ENCODE data around the gene CEACAM7.
"Not testable (repeated sequence)": the region's sequence is repeated elsewhere in the genome, so short reads cannot be mapped to it uniquely, and the experiment has no call there.

The CEACAM7 gene

GRCh38 chr19:41714598-41714997 is 26.5 kb upstream of the CEACAM7 start:
- no peaks in the 10 kb centered on the region for H3K36me3 ChIP-seq (ENCODE audit: insufficient read depth, insufficient read length, low read length)
- no peaks in the 10 kb centered on the region for H3K4me1 ChIP-seq (ENCODE audit: insufficient read depth, insufficient read length)
- TF ChIP-seq YY1 (IDR thresholded peaks at IDR 0.05; ENCODE audit: insufficient read depth, insufficient read length) (no peak), SUZ12 (IDR thresholded peaks at IDR 0.05; ENCODE audit: extremely low read depth, insufficient read depth, insufficient read length) (no peak), ZNF274 (IDR thresholded peaks at IDR 0.05; ENCODE audit: low read depth, low read length) (no peak)
- H3K9me3 ChIP-seq (ENCODE audit: insufficient read depth, low read length) = no peaks in the 10 kb centered on the region
- peaks cover 98% of the 10 kb centered on the region for H3K27me3 ChIP-seq (ENCODE audit: insufficient read depth, insufficient read length)
- H3K9ac ChIP-seq (ENCODE audit: insufficient read length, low read depth) = no peak overlapping the region
- no peak for DNase-seq (ENCODE audit: low read depth, low spot score)
- H3K4me3 ChIP-seq (ENCODE audit: insufficient read length, low read depth) = no peak overlapping the region

GRCh38 chr19:41711376-41712261 is 23.5 kb upstream of the CEACAM7 start:
- Histone ChIP-seq H3K4me1 (ENCODE audit: insufficient read depth, insufficient read length) (peaks cover 2% of the 10 kb centered on the region), H3K36me3 (ENCODE audit: insufficient read depth, insufficient read length, low read length) (no peaks in the 10 kb centered on the region), H3K4me3 (ENCODE audit: insufficient read length, low read depth) (no peak overlapping the region), H3K9ac (ENCODE audit: insufficient read length, low read depth) (no peak overlapping the region), H3K27me3 (ENCODE audit: insufficient read depth, insufficient read length) (peaks cover 92% of the 10 kb centered on the region), H3K9me3 (ENCODE audit: insufficient read depth, low read length) (peaks cover 5% of the 10 kb centered on the region; the same call in 1 of the 2 replicates)
- no peak for TF ChIP-seq YY1 (IDR thresholded peaks at IDR 0.05; ENCODE audit: insufficient read depth, insufficient read length)
- no peak for TF ChIP-seq SUZ12 (IDR thresholded peaks at IDR 0.05; ENCODE audit: extremely low read depth, insufficient read depth, insufficient read length)
- TF ChIP-seq ZNF274 (IDR thresholded peaks at IDR 0.05; ENCODE audit: low read depth, low read length) = no peak
- no peak for DNase-seq (ENCODE audit: low read depth, low spot score)

GRCh38 chr19:41709951-41710645 is 22.0 kb upstream of the CEACAM7 start:
- TF ChIP-seq ZNF274 (IDR thresholded peaks at IDR 0.05; ENCODE audit: low read depth, low read length) = no peak
- no peak for TF ChIP-seq SUZ12 (IDR thresholded peaks at IDR 0.05; ENCODE audit: extremely low read depth, insufficient read depth, insufficient read length)
- no peak for TF ChIP-seq YY1 (IDR thresholded peaks at IDR 0.05; ENCODE audit: insufficient read depth, insufficient read length)
- H3K36me3 ChIP-seq (ENCODE audit: insufficient read depth, insufficient read length, low read length) = no peaks in the 10 kb centered on the region
- peaks cover 5% of the 10 kb centered on the region; the same call in 1 of the 2 replicates for H3K9me3 ChIP-seq (ENCODE audit: insufficient read depth, low read length)
- H3K4me3 ChIP-seq (ENCODE audit: insufficient read length, low read depth) = no peak overlapping the region
- H3K9ac ChIP-seq (ENCODE audit: insufficient read length, low read depth) = no peak overlapping the region
- H3K4me1 ChIP-seq (ENCODE audit: insufficient read depth, insufficient read length) = peaks cover 2% of the 10 kb centered on the region
- peaks cover 92% of the 10 kb centered on the region for H3K27me3 ChIP-seq (ENCODE audit: insufficient read depth, insufficient read length)
- DNase-seq (ENCODE audit: low read depth, low spot score) = no peak

GRCh38 chr19:41709516-41709915 is 21.4 kb upstream of the CEACAM7 start:
- not testable (repeated sequence) for DNase-seq (ENCODE audit: low read depth, low spot score); H3K36me3 ChIP-seq (ENCODE audit: insufficient read depth, insufficient read length, low read length)

GRCh38 chr19:41708481-41708880 is 20.4 kb upstream of the CEACAM7 start, which contains the start of gene CEACAM5:
TSS of gene CEACAM5 (plus strand) at chr19:41708626. CDS start at chr19:41708732, 106 bp downstream.
- Histone ChIP-seq H3K36me3 (ENCODE audit: insufficient read depth, insufficient read length, low read length) (no peaks in the 10 kb centered on the region), H3K9me3 (ENCODE audit: insufficient read depth, low read length) (peaks cover 5% of the 10 kb centered on the region; the same call in 1 of the 2 replicates), H3K9ac (ENCODE audit: insufficient read length, low read depth) (no peak within 1 kb of the TSS), H3K27me3 (ENCODE audit: insufficient read depth, insufficient read length) (peaks cover 92% of the 10 kb centered on the region), H3K4me3 (ENCODE audit: insufficient read length, low read depth) (no peak within 1 kb of the TSS), H3K4me1 (ENCODE audit: insufficient read depth, insufficient read length) (peaks cover 2% of the 10 kb centered on the region)
- DNase-seq (ENCODE audit: low read depth, low spot score) = no peak
- TF ChIP-seq YY1 (IDR thresholded peaks at IDR 0.05; ENCODE audit: insufficient read depth, insufficient read length) = no peak
- no peak for TF ChIP-seq ZNF274 (IDR thresholded peaks at IDR 0.05; ENCODE audit: low read depth, low read length)
- no peak for TF ChIP-seq SUZ12 (IDR thresholded peaks at IDR 0.05; ENCODE audit: extremely low read depth, insufficient read depth, insufficient read length)

More at GRCh38 chr19:41709516-41709915, 21.4 kb upstream of the CEACAM7 start:
- H3K9me3 ChIP-seq (ENCODE audit: insufficient read depth, low read length); H3K9ac ChIP-seq (ENCODE audit: insufficient read length, low read depth); H3K4me3 ChIP-seq (ENCODE audit: insufficient read length, low read depth); H3K4me1 ChIP-seq (ENCODE audit: insufficient read depth, insufficient read length): not testable (repeated sequence)
- H3K27me3 ChIP-seq (ENCODE audit: insufficient read depth, insufficient read length) = peaks cover 90% of the 10 kb centered on the region

GRCh38 chr19:41707871-41708371 is 19.9 kb upstream of the CEACAM7 start:
- Histone ChIP-seq H3K4me3 (ENCODE audit: insufficient read length, low read depth) (no peak overlapping the region), H3K27me3 (ENCODE audit: insufficient read depth, insufficient read length) (peaks cover 88% of the 10 kb centered on the region), H3K9me3 (ENCODE audit: insufficient read depth, low read length) (peaks cover 5% of the 10 kb centered on the region; the same call in 1 of the 2 replicates), H3K36me3 (ENCODE audit: insufficient read depth, insufficient read length, low read length) (no peaks in the 10 kb centered on the region), H3K4me1 (ENCODE audit: insufficient read depth, insufficient read length) (peaks cover 2% of the 10 kb centered on the region), H3K9ac (ENCODE audit: insufficient read length, low read depth) (no peak overlapping the region)
- no peak for DNase-seq (ENCODE audit: low read depth, low spot score)
- TF ChIP-seq YY1 (IDR thresholded peaks at IDR 0.05; ENCODE audit: insufficient read depth, insufficient read length) (no peak), ZNF274 (IDR thresholded peaks at IDR 0.05; ENCODE audit: low read depth, low read length) (no peak), SUZ12 (IDR thresholded peaks at IDR 0.05; ENCODE audit: extremely low read depth, insufficient read depth, insufficient read length) (no peak)

- no peak overlapping the region for H3K4me3 ChIP-seq (ENCODE audit: insufficient read length, low read depth)
- peaks cover 5% of the 10 kb centered on the region; the same call in 1 of the 2 replicates for H3K9me3 ChIP-seq (ENCODE audit: insufficient read depth, low read length)
- H3K4me1 ChIP-seq (ENCODE audit: insufficient read depth, insufficient read length) = peaks cover 2% of the 10 kb centered on the region
- no peak overlapping the region for H3K9ac ChIP-seq (ENCODE audit: insufficient read length, low read depth)
- TF ChIP-seq ZNF274 (IDR thresholded peaks at IDR 0.05; ENCODE audit: low read depth, low read length) (no peak), YY1 (IDR thresholded peaks at IDR 0.05; ENCODE audit: insufficient read depth, insufficient read length) (no peak), SUZ12 (IDR thresholded peaks at IDR 0.05; ENCODE audit: extremely low read depth, insufficient read depth, insufficient read length) (no peak)
- no peak for DNase-seq (ENCODE audit: low read depth, low spot score)
- peaks cover 83% of the 10 kb centered on the region for H3K27me3 ChIP-seq (ENCODE audit: insufficient read depth, insufficient read length)
- H3K36me3 ChIP-seq (ENCODE audit: insufficient read depth, insufficient read length, low read length) = no peaks in the 10 kb centered on the region
Measured at GRCh38 chr19:41707502-41707812, 19.4 kb upstream of the CEACAM7 start.
